Prostate gland (tissue), 2 donors: Measurements from ENCODE around the gene BTNL8. TPM values are rescaled to one million over a fixed set of nuclear protein-coding genes. Genes with fewer than 3 reads are reported as not detected.

ENCODE experiments used
- DNase-seq: peaks from one replicate; pipeline ENCODE4 v3.0.0-alpha.2; 2019; ENCODE audit warnings: low spot score
- H3K27ac ChIP-seq, 2 donors: fragments of 200-600 bp; sonication (generic); 2 replicates each; pipeline ENCODE4 v1.5.1; 2017 to 2019
- H3K27me3 ChIP-seq: fragments of 200-600 bp; sonication (generic); replicated peaks from 2 replicates; pipeline ENCODE4 v1.5.1; 2019; ENCODE audit not compliant: insufficient read depth
- H3K36me3 ChIP-seq, 2 donors: fragments of 200-600 bp; sonication (generic); 1 replicate in 1 of 2; 2 replicates in 1 of 2; pipeline versions ENCODE4 v1.5.1 to v1.8.1; 2017 to 2019
- H3K4me1 ChIP-seq: fragments of 200-600 bp; sonication (generic); replicated peaks from 2 replicates; pipeline ENCODE4 v1.5.1; 2019
- H3K4me3 ChIP-seq, 2 donors: fragments of 200-600 bp; sonication (generic); 2 replicates each; pipeline ENCODE4 v1.5.1; 2017 to 2019
- H3K9me3 ChIP-seq: fragments of 200-600 bp; sonication (generic); 2 replicates; pipeline ENCODE4 v1.5.1; 2017
- POLR2A ChIP-seq: fragments of 450-650 bp; IDR thresholded peaks from one replicate; pipeline ENCODE4 v1.6.1; 2016; ENCODE audit warnings: antibody characterized with exemption, mild to moderate bottlenecking
- POLR2AphosphoS5 ChIP-seq: sonication (generic); formaldehyde crosslinking; IDR thresholded peaks from one replicate; pipeline ENCODE4 v1.6.1; 2017; ENCODE audit warnings: antibody characterized with exemption
- WGBS: methylation state at CpG from one replicate; pipeline ENCODE4 v1.1.5; 2018; 5-methylcytosine and 5-hydroxymethylcytosine counted together
- intact Hi-C: fragments of 100-400 bp; cut with DNase I; formaldehyde crosslinking; loops from one replicate; pipeline ENCODE4 v1.14.2; 2022
- total RNA-seq, 2 donors: library from RNA; depleted of rRNA; stranded (reverse); fragments of >200 nt; gene quantifications; one replicate each; pipeline ENCODE4 v1.1.0, GENCODE V29; 2016
- TF ChIP-seq, protein P1 (sequence below), 4 experiments: fragments of 200-600 bp in 2 of 4; fragments of 450-650 bp in 2 of 4; sonication (generic) in 2 of 4; IDR thresholded peaks; 1 replicate in 3 of 4; 2 replicates in 1 of 4; pipeline ENCODE4 v1.5.1; 2016 to 2019; ENCODE audit warnings: antibody characterized with exemption in 4 of 4, mild to moderate bottlenecking in 2 of 4, moderate library complexity in 2 of 4

Gene BTNL8
- total RNA-seq, 2 donors from 2014 or later: 0.14 to 8.3 TPM

GRCh38 chr5:180853121-180853847, 45.7 kb upstream of the BTNL8 start:
- no peaks in the 10 kb centered on the region for H3K9me3 ChIP-seq
- H3K27me3 ChIP-seq: no peaks in the 10 kb centered on the region
- DNase-seq: no peak
- TF ChIP-seq, protein P1, sequence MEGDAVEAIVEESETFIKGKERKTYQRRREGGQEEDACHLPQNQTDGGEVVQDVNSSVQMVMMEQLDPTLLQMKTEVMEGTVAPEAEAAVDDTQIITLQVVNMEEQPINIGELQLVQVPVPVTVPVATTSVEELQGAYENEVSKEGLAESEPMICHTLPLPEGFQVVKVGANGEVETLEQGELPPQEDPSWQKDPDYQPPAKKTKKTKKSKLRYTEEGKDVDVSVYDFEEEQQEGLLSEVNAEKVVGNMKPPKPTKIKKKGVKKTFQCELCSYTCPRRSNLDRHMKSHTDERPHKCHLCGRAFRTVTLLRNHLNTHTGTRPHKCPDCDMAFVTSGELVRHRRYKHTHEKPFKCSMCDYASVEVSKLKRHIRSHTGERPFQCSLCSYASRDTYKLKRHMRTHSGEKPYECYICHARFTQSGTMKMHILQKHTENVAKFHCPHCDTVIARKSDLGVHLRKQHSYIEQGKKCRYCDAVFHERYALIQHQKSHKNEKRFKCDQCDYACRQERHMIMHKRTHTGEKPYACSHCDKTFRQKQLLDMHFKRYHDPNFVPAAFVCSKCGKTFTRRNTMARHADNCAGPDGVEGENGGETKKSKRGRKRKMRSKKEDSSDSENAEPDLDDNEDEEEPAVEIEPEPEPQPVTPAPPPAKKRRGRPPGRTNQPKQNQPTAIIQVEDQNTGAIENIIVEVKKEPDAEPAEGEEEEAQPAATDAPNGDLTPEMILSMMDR (IDR thresholded peaks at IDR 0.05): no peak
- TF ChIP-seq POLR2A (no peak), POLR2AphosphoS5 (no peak)
- no peak overlapping the region for H3K27ac ChIP-seq
- no peaks in the 10 kb centered on the region for H3K4me1 ChIP-seq
- H3K36me3 ChIP-seq: peaks cover 10 to 22% of the 10 kb centered on the region in 2 donors
- intact Hi-C loops: no loop called here
- no peak overlapping the region for H3K4me3 ChIP-seq
- 87% methylated on average over 13 of the region's 13 CpGs for WGBS

- Histone ChIP-seq H3K4me3 (no peak overlapping the region), H3K4me1 (no peaks in the 10 kb centered on the region), H3K36me3 (peaks cover 10 to 22% of the 10 kb centered on the region in 2 donors), H3K9me3 (no peaks in the 10 kb centered on the region), H3K27ac (no peak overlapping the region), H3K27me3 (no peaks in the 10 kb centered on the region)
- WGBS: 95% methylated on average over 1 of the region's 1 CpG
- intact Hi-C loops: no loop called here
- TF ChIP-seq POLR2AphosphoS5: no peak
- TF ChIP-seq, protein P1 (IDR thresholded peaks at IDR 0.05): no peak
- no peak for TF ChIP-seq POLR2A
- no peak for DNase-seq
These were observed 45.1 kb upstream of the BTNL8 start for GRCh38 chr5:180853848-180854176.

DNA sequence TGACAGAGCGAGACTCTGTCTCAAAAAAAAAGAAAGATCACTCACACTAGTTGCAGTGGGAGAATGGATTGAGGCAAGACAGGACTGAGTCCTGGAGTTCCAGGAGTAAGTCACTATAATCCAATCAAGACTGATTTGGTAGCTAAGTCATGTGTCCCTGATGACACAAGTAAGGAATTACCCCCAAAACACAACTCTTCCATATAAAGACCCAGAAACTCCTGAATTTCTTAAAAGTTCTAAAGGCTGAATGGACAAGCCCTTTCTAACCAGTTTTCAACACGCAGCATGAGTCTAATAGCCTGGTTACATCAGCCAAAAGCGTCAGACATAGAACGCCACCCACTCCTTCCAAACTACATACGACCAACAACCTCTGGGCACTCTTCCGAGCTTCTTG, 40.4 kb upstream of the BTNL8 start:
- TF ChIP-seq POLR2AphosphoS5: no peak
- TF ChIP-seq, protein P1 (IDR thresholded peaks at IDR 0.05): no peak
- no peak for TF ChIP-seq POLR2A
- no peak for DNase-seq
- H3K9me3 ChIP-seq: no peaks in the 10 kb centered on the region
- H3K4me3 ChIP-seq: no peak overlapping the region
- intact Hi-C loops: no loop called here
- H3K4me1 ChIP-seq: no peaks in the 10 kb centered on the region
- H3K36me3 ChIP-seq: no peaks in the 10 kb centered on the region
- H3K27ac ChIP-seq: no peak overlapping the region
- H3K27me3 ChIP-seq: no peaks in the 10 kb centered on the region
- WGBS: 98% methylated on average over 6 of the region's 6 CpGs

DNA sequence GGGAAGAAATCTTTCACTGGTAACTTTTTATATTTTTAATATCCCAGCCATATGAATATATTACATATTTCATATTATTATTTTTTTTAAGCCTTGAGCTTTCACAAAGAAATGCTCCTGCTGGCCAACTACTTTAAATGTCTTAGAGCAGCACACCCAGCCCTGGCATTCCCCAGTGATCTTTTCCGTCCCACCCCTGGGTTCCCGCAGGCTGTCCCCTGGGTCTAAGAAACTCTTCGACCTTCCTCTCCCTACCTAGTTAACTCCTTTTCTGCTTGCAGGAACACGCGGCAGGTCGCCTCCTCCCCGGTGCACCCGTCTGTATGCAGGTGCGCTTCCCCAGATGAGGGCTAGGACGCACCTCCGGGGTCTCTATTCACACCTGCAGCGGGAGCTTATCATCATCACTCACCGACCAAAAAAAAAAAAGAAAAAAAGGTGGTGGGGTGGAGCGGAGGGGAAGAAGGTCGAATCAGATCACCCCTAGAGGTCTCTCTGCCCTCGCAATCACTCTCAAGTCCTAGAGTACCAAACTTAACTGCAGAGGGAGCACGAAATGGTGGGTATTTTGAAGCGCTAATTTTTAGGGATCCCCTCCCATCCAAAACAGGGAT, 38.6 kb upstream of the BTNL8 start:
- H3K4me3 ChIP-seq: peak overlapping the region; percentile 77 to 91
- peak overlapping the region; percentile 89 to 90 for H3K27ac ChIP-seq
- intact Hi-C loops: loop anchor here (2.0 to 10.0 kb wide), 4 partner anchors 58 to 384 kb away; partner anchors contain the start of genes MGAT1 and RACK1
- H3K9me3 ChIP-seq: no peaks in the 10 kb centered on the region
- 2% methylated on average over 18 of the region's 18 CpGs for WGBS
- TF ChIP-seq, protein P1 (IDR thresholded peaks at IDR 0.05): no peak
- TF ChIP-seq POLR2A (no peak), POLR2AphosphoS5 (no peak)
- no peaks in the 10 kb centered on the region for H3K36me3 ChIP-seq
- no peaks in the 10 kb centered on the region for H3K27me3 ChIP-seq
- DNase-seq: no peak
- H3K4me1 ChIP-seq: no peaks in the 10 kb centered on the region
